ENCODE measurements around the gene PDGFC.

GRCh38 chr4:156778093-156778492 is 193.5 kb downstream of the PDGFC start:
- TF ChIP-seq CTCF (IDR thresholded peaks at IDR 0.05) = no peak
- TF ChIP-seq E2F4 (CRISPR knock-in tag; IDR thresholded peaks at IDR 0.05; ENCODE audit: borderline replicate concordance, low read depth) = no peak
- no peak for TF ChIP-seq E2F1 (CRISPR knock-in tag; IDR thresholded peaks at IDR 0.05)
- TF ChIP-seq NR3C1 (CRISPR knock-in tag; conservative IDR thresholded peaks at IDR 0.05; ENCODE audit: low read depth) = no peak
- TF ChIP-seq GABPB1 (CRISPR knock-in tag; IDR thresholded peaks at IDR 0.05) = no peak
- TF ChIP-seq ARID4B (CRISPR knock-in tag; IDR thresholded peaks at IDR 0.05; ENCODE audit: borderline replicate concordance) = no peak
- TF ChIP-seq MAX (CRISPR knock-in tag; IDR thresholded peaks at IDR 0.05) = no peak
- TF ChIP-seq USF2 (CRISPR knock-in tag; IDR thresholded peaks at IDR 0.05) = no peak
- TF ChIP-seq ETV6 (CRISPR knock-in tag; IDR thresholded peaks at IDR 0.05) = no peak
- no peak for TF ChIP-seq TEAD4 (CRISPR knock-in tag; IDR thresholded peaks at IDR 0.05)
- TF ChIP-seq FOXJ3 (CRISPR knock-in tag; IDR thresholded peaks at IDR 0.05; ENCODE audit: borderline replicate concordance) = no peak
- no peak for TF ChIP-seq MLX (CRISPR knock-in tag; IDR thresholded peaks at IDR 0.05)
- TF ChIP-seq IRF2 (CRISPR knock-in tag; IDR thresholded peaks at IDR 0.05; ENCODE audit: borderline replicate concordance, low read depth) = no peak
- no peak for TF ChIP-seq SP1 (CRISPR knock-in tag; conservative IDR thresholded peaks at IDR 0.05)

Measured in WTC11 (cell line).